ENCODE results near the gene KRT74.
"Not testable (repeated sequence)": the region's sequence is repeated elsewhere in the genome, so short reads cannot be mapped to it uniquely, and the experiment has no call there.

KRT74 gene

GRCh38 chr12:52602552-52602951 lies 28.9 kb upstream of the KRT74 start:
- no peaks in the 10 kb centered on the region for H3K9me3 ChIP-seq
- no peaks in the 10 kb centered on the region for H3K36me3 ChIP-seq
- H3K27me3 ChIP-seq: peaks cover 60% of the 10 kb centered on the region
- H3K27ac ChIP-seq: no peak overlapping the region
- H3K4me1 ChIP-seq (ENCODE audit: control insufficient read depth in 1 of 2, insufficient read depth in 1 of 2, low read depth in 1 of 2, low read length in 1 of 2): no peaks in the 10 kb centered on the region
- TF ChIP-seq CTCF (IDR thresholded peaks at IDR 0.05): no peak
- no peak overlapping the region for H3K4me3 ChIP-seq (ENCODE audit: low read depth in 1 of 2, low read length in 1 of 2)

DNA sequence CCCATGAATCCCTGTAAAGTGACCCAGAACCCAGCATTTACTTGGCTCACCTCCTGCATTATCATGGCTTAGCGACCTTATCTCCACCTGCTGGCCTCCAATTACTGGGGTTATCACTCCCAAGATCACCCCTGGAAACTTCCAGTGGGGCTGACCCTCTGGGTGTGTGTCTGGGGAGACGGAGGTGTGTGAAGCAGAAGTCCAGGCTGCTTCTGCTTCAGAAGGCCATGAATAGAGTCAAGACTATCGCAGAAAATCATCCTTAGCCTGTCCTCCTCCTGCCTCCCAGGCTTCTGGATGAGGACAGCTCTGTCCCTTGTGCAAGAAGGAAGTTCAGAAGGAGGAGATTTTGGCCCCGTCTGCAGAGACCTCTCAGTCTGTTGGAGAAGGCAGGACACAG lies 28.0 kb upstream of the KRT74 start:
- Histone ChIP-seq H3K9me3 (no peaks in the 10 kb centered on the region), H3K27me3 (peaks cover 69% of the 10 kb centered on the region), H3K27ac (no peak overlapping the region), H3K4me3 (ENCODE audit: low read depth in 1 of 2, low read length in 1 of 2) (no peak overlapping the region), H3K36me3 (no peaks in the 10 kb centered on the region), H3K4me1 (ENCODE audit: control insufficient read depth in 1 of 2, insufficient read depth in 1 of 2, low read depth in 1 of 2, low read length in 1 of 2) (no peaks in the 10 kb centered on the region)
- no peak for TF ChIP-seq CTCF (IDR thresholded peaks at IDR 0.05)

DNA sequence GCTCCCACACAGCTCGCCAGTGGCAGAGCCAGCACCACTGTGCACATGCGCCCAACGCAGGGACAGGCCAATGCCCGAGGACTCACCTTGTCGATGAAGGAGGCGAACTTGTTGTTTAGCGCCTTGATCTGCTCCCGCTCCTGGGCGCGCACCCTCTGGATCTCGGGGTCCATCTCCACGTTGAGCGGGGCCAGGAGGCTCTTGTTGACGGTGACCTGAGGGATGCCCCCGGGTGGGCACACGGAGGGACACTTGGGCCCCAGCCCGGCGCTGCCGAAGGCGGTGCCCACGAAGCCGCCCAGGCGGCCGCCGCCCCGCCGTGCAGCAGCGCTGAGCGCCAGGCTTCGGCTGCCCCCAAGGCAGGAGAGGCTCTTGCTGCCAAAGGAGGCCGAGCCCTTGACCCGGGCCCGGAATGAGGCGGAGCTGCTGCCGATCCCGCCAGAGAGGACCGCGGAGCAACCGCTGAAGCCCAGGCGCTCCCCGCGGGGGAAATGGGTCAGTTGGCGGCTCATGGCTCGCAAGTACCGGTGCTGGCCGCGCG lies 27.4 kb upstream of the KRT74 start, which contains the start of gene KRT72:
Gene KRT72 (minus strand): TSS at position 523 of the 541 bp plus-strand sequence. CDS start 11 bp downstream, at position 512.
- Histone ChIP-seq H3K9me3 (no peaks in the 10 kb centered on the region), H3K27me3 (peaks cover 72% of the 10 kb centered on the region), H3K4me1 (ENCODE audit: control insufficient read depth in 1 of 2, insufficient read depth in 1 of 2, low read depth in 1 of 2, low read length in 1 of 2) (no peaks in the 10 kb centered on the region), H3K36me3 (no peaks in the 10 kb centered on the region), H3K27ac (no peak within 1 kb of the TSS), H3K4me3 (ENCODE audit: low read depth in 1 of 2, low read length in 1 of 2) (no peak within 1 kb of the TSS)
- no peak for TF ChIP-seq CTCF (IDR thresholded peaks at IDR 0.05)

- TF ChIP-seq CTCF (IDR thresholded peaks at IDR 0.05): no peak
- Histone ChIP-seq H3K36me3 (no peaks in the 10 kb centered on the region), H3K27ac (no peak overlapping the region), H3K4me3 (ENCODE audit: low read depth in 1 of 2, low read length in 1 of 2) (no peak overlapping the region), H3K4me1 (ENCODE audit: control insufficient read depth in 1 of 2, insufficient read depth in 1 of 2, low read depth in 1 of 2, low read length in 1 of 2) (no peaks in the 10 kb centered on the region), H3K27me3 (peaks cover 75% of the 10 kb centered on the region), H3K9me3 (no peaks in the 10 kb centered on the region)
Observed at GRCh38 chr12:52600475-52600874, 26.8 kb upstream of the KRT74 start.

GRCh38 chr12:52600071-52600470 lies 26.4 kb upstream of the KRT74 start:
- Histone ChIP-seq H3K9me3 (no peaks in the 10 kb centered on the region), H3K27me3 (peaks cover 75% of the 10 kb centered on the region), H3K4me3 (ENCODE audit: low read depth in 1 of 2, low read length in 1 of 2) (no peak overlapping the region), H3K4me1 (ENCODE audit: control insufficient read depth in 1 of 2, insufficient read depth in 1 of 2, low read depth in 1 of 2, low read length in 1 of 2) (no peaks in the 10 kb centered on the region), H3K27ac (no peak overlapping the region), H3K36me3 (no peaks in the 10 kb centered on the region)
- no peak for TF ChIP-seq CTCF (IDR thresholded peaks at IDR 0.05)

- Histone ChIP-seq H3K27me3 (peaks cover 75% of the 10 kb centered on the region), H3K36me3 (no peaks in the 10 kb centered on the region), H3K9me3 (no peaks in the 10 kb centered on the region), H3K27ac (no peak overlapping the region), H3K4me3 (ENCODE audit: low read depth in 1 of 2, low read length in 1 of 2) (no peak overlapping the region), H3K4me1 (ENCODE audit: control insufficient read depth in 1 of 2, insufficient read depth in 1 of 2, low read depth in 1 of 2, low read length in 1 of 2) (no peaks in the 10 kb centered on the region)
- no peak for TF ChIP-seq CTCF (IDR thresholded peaks at IDR 0.05)
Observed at GRCh38 chr12:52598966-52599365, 25.3 kb upstream of the KRT74 start.

GRCh38 chr12:52594237-52594636 lies 20.6 kb upstream of the KRT74 start:
- H3K27me3 ChIP-seq: peaks cover 32% of the 10 kb centered on the region
- H3K4me1 ChIP-seq (ENCODE audit: control insufficient read depth in 1 of 2, insufficient read depth in 1 of 2, low read depth in 1 of 2, low read length in 1 of 2); H3K36me3 ChIP-seq; H3K27ac ChIP-seq; H3K9me3 ChIP-seq; H3K4me3 ChIP-seq (ENCODE audit: low read depth in 1 of 2, low read length in 1 of 2): not testable (repeated sequence)
